Forelimb muscle (tissue), 1 donor: ENCODE measurements around the gene SENP7. TPM values are rescaled to one million over a fixed set of nuclear protein-coding genes. Genes with fewer than 3 reads are reported as not detected.
A peak's percentile ranks its signal among the peaks of the same experiment; 100 is the strongest.
"Not testable (repeated sequence)": the region's sequence is repeated elsewhere in the genome, so short reads cannot be mapped to it uniquely, and the experiment has no call there.

Experiments
- DNase-seq: peaks from one replicate; pipeline ENCODE4 v3.0.0-alpha.2; 2013; ENCODE audit warnings: low read depth
- polyA plus RNA-seq: library from polyadenylated mRNA; unstranded; fragments of 120-200 nt; gene quantifications from one replicate; pipeline ENCODE4 v1.2.1, GENCODE V29; 2013; ENCODE audit not compliant: insufficient read length

Gene SENP7, protein sequence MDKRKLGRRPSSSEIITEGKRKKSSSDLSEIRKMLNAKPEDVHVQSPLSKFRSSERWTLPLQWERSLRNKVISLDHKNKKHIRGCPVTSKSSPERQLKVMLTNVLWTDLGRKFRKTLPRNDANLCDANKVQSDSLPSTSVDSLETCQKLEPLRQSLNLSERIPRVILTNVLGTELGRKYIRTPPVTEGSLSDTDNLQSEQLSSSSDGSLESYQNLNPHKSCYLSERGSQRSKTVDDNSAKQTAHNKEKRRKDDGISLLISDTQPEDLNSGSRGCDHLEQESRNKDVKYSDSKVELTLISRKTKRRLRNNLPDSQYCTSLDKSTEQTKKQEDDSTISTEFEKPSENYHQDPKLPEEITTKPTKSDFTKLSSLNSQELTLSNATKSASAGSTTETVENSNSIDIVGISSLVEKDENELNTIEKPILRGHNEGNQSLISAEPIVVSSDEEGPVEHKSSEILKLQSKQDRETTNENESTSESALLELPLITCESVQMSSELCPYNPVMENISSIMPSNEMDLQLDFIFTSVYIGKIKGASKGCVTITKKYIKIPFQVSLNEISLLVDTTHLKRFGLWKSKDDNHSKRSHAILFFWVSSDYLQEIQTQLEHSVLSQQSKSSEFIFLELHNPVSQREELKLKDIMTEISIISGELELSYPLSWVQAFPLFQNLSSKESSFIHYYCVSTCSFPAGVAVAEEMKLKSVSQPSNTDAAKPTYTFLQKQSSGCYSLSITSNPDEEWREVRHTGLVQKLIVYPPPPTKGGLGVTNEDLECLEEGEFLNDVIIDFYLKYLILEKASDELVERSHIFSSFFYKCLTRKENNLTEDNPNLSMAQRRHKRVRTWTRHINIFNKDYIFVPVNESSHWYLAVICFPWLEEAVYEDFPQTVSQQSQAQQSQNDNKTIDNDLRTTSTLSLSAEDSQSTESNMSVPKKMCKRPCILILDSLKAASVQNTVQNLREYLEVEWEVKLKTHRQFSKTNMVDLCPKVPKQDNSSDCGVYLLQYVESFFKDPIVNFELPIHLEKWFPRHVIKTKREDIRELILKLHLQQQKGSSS
- 36.9 TPM for polyA plus RNA-seq

- DNase-seq = peak; percentile 77
These were observed at the start of gene SENP7 for GRCh38 chr3:101512646-101513418. TSS of gene SENP7 (minus strand) at chr3:101513212. CDS start at chr3:101513130, 82 bp downstream.

DNA sequence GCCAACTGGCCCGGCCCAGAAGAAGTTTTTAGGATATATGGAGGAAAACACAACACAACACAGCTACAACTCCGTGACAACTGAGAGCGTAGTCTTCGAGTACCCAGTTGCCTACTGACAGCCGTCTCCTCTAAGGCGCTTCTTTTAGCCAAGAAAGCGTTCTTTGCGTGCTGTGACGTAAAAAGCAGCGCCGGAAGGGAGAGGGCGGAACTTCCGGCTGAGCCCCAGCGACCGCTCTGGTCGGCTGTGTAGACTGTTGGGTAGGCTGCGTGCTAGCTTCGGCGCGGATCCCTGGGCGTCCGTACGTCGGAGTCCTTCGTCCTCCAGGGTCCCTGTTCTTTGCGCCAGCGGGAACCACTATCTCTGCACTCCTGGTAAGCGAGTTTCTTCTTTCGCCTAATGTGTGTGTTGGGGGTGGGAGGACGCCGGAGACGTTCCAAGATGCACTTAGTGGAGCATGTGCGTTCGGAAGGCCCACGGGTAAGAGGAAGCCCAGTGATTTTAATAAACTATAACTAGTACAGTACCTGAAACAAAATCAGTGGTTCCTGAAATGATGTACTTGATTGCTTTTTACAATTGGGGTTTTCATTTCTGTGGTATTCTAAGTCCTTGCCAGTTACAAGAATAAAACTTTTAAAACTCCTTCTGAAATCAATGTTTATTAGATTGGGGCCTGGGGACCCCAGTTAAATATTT, 48.8 kb upstream of the SENP7 start, which contains the start of gene TRMT10C:
TSS of gene TRMT10C (plus strand) at position 239 of the 699 bp plus-strand sequence. CDS start 2,914 bp downstream, outside the sequence.
- peak; percentile 86 for DNase-seq

GRCh38 chr3:101556064-101556463, 43.1 kb upstream of the SENP7 start:
- DNase-seq = no peak

DNA sequence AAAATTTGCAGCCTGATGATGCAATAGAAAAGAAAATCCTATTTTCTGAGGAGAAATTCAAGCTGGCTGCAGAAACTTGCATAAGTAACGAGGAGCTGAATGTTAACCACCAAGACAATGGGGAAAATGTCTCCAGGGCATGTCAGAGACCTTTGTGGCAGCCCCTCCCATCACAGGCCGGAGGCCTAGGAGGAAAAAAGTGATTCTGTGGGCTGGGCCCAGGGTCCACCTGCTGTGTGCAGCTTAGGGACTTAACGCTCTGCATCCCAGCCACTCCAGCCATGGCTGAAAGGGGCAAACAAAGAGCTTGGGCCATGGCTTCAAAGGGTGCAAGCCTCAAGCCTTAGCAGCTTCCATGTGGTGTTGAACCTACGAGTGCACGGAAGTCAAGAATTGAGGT, 40.4 kb upstream of the SENP7 start:
- DNase-seq = not testable (repeated sequence)

DNA sequence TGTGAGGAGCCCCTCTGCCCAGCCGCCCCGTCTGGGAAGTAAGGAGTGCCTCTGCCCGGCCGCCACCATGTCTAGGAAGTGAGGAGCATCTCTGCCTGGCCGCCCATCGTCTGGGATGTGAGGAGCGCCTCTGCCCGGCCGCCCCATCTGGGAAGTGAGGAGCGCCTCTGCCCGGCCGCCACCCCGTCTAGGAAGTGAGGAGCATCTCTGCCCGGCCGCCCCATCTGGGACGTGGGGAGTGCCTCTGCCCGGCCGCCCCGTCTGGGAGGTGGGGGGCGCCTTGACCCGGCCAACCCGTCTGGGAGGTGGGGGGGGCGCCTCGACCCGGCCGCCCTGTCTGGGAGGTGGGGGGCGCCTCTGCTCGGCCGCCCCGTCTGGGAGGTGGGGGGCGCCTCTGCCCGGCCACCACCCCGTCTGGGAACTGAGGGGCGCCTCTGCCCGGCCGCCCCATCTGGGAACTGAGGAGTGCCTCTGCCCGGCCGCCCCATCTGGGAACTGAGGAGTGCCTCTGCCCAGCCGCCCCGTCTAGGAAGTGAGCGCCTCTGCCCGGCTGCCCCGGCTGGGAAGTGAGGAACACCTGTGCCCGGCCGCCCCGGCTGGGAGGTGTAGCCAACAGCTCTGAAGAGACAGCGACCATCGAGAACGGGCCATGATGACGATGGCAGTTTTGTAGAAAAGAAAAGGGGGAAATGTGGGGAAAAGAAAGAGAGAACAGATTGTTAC, 38.5 kb upstream of the SENP7 start:
- DNase-seq = not testable (repeated sequence)

DNA sequence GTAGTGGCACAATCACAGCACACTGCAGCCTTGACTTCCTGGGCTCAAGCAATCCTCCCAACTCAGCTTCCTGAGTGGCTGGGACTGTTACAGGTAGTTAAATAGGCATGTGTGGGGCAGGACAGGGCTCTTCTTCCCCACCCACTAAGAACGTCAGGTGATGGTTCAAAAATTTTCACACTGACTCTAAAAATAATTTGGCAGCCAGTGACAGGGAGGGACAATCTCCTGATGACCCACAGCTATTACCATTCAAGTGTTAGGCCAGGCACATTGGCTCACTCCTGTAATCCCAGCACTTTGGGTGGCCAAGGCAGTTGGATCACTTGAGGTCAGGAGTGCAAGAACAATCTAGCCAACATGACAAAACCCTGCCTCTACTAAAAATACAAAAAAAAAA, 36.5 kb upstream of the SENP7 start:
- DNase-seq = no peak

DNA sequence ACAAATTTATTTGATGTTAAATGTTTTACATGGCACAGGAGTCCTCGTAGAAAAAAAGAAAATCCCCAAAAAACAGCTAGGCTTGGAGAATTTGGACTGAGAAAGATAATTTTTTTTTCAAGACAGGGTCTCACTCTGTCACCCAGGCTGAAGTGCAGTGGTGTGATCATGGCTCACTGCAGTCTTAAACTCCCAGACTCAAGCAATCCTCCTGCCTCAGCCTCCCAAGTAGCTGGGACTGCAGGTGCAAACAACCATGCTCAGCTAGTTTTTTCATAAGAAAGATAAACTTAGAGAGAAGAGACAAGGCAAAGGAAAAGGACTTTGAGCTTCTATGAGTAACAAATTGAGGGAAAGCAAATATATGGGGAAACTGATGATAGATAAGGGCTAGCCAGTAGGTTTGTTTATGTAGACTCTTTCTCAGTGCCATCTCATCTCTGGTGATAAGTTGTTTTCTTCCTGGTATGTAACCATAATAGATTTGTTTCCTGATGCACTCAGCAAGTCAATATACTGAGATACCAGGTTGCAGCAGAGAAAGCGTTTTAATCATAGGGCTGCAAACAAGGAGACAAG, 35.6 kb upstream of the SENP7 start:
- DNase-seq = no peak

GRCh38 chr3:101544161-101544850, 31.3 kb upstream of the SENP7 start:
- DNase-seq = no peak

DNA sequence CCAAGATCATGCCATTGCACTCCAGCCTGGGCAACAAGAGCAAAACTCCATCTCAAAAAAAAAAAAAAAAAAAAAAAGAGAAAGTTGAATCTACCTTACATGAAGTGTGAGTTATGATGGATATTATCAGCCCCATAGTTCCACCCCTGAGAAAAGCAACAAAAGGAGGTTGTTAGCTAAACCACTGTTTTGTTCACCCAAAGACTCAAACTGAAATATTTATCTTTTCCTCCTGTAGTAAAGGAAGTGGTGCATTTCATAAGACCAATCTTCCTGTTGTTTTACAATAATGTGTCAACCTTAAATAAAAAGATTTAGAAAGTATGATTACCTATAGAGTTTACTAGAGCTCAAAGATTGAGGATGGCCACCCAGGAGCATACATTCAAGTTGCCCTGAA, 29.9 kb upstream of the SENP7 start:
- DNase-seq = no peak

GRCh38 chr3:101536955-101537354, 23.9 kb upstream of the SENP7 start:
- DNase-seq = not testable (repeated sequence)

DNA sequence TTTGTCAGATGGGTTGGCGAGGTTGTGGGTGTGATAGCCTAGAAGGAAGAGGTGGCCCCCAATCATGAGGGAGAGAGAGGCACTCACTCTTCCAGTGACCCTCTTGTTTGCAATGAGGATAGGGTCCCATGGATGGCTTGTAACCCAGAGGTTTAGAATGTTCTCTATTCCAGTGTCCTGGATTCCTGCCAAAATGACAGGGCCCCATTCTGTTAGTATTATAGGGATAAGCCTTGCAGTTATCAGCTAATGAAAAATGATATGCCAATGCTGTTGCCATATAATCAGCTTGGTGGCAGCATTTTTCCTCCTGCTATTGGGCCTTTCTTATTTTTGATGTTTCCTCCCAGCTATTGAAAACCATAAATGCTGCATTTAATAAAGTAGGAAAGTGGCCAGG, 23.3 kb upstream of the SENP7 start:
- DNase-seq = no peak

DNA sequence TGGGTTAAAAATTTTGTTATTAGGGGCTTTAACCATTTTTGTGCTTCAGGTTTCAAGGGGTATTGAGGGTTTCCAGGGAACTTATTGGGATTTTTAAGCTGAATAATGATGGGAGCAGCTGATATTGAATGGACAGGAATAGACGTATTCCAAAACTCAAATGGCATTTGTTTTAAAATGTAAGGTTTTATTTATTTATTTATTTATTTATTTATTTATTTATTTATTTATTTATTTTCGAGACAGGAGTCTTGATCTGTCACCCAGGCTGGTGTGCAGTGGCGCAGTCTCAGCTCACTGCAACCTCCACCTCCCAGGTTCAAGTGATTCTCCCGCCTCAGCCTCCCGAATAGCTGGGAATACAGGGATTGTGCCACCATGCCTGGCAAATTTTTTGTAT, 22.2 kb upstream of the SENP7 start:
- DNase-seq = no peak

- no peak for DNase-seq
These were observed 20.6 kb upstream of the SENP7 start for GRCh38 chr3:101533603-101533968.

- no peak for DNase-seq
These were observed 20.0 kb upstream of the SENP7 start for GRCh38 chr3:101532783-101533602.

- DNase-seq = no peak
These were observed 18.6 kb upstream of the SENP7 start for GRCh38 chr3:101531473-101532086.

DNA sequence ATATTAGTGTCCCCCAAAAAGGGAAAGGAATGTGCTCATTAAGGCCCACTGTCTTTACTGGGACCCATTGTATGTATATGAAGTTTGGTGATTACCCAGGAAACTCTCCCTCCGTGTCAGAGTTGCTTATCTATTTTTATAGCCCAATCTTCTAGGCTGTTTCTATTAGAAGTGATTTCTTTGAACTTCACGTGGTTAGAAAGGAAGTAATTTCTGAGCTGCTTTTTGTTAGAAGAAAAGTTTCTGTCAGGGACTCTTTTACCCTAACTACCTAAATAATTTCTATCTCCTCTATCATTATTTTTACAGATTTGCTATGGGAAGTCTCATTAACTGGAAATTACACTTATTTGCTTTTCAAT, 17.7 kb upstream of the SENP7 start:
- no peak for DNase-seq

- DNase-seq = no peak
These were observed 17.0 kb upstream of the SENP7 start for GRCh38 chr3:101529816-101530685.
